GM21825 (cell line): ENCODE measurements around the gene SEC24D.

ENCODE experiments used
- ATAC-seq: cut with Tn5 transposase; IDR thresholded peaks from one replicate; pipeline ENCODE4 v1.9.1; 2021; ENCODE audit warnings: mild to moderate bottlenecking, moderate library complexity; ENCODE audit not compliant: unreplicated experiment

Gene SEC24D

DNA sequence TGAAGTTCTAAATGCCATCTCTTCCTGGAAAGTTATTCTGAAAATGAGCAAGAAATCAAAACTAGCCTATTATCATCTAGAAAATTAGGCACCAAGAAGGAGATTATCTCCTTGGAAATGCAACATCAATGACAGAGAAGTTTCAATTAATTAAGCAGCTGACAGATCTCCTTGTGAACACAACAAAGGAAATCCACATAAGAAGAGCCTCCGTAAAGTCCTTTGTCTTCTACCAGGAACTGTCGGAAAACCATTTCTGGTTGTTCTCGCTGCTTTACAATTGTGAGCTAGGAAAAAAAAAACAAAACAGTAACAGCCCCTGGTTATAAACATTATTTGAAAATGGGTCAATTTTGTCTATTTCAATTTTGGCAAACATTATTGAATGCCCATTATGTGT is 112.6 kb downstream of the SEC24D start:
- ATAC-seq, result no peak

DNA sequence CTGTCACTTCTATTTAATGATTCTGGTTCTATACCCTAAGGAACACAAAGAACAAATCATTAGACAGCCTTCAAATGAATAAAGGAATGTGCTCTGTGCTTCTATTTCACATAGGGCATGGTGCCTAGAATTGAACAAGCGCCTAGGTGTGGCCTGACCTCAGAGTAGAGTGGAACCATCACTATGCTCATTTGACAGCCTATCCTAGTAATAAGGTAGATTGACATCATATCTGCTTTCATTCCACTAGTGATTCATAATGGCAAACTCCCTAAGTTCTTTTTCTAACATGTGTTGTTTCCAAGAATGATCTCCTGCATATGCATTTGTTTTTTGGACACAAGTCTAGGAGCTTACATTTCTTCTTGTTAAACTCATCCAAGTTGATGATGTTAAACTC is 114.2 kb downstream of the SEC24D start:
- ATAC-seq, result no peak

DNA sequence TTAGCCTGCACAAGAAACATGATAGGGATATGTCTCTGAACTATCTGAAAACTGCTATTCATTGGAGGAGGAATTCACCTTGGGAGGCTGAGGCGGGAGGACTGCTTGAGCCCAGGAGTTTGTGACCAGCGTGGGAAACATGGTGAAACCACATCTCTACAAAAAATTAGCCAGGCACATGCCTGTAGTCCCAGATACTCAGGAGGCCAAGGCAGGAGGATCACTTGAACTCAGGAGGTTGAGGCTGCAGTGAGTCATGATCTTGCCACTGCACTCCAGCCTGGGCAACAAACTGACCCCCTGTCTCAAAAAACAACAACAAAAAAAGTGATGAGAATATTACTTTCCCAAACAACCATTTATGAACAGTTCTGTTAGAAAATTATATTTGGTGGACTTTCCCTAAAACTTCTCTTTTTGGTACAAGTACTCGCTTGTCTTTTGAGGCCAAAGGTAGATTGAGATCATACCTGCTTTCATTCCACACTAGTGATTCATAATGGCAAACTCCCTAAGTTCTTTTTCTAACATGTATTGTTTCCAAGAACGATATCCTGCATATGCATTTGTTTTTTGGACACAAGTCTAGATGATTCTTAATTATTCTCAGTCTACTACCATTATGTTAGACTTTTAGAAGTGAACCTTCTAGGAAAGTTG is 117.3 kb downstream of the SEC24D start:
- no peak for ATAC-seq

DNA sequence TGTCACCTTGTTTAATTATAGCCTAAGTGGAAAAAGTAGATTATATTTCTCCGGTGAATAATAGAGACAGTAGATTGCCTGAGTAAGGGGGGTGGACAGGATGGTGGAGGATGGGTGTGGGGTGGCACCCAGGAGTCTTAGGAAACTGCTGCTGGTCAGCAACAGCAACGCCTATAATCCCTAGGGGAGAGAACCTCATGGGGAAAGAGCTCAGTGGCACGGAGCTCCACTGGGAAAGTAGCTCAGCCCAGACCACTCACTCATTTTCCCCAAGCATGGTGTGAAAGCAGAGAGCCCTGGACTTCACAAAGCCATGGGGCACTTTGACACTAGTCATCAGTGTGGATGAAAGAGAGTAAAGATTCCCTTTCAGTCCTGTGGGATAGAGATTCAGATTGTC is 119.6 kb downstream of the SEC24D start:
- ATAC-seq, result no peak

DNA sequence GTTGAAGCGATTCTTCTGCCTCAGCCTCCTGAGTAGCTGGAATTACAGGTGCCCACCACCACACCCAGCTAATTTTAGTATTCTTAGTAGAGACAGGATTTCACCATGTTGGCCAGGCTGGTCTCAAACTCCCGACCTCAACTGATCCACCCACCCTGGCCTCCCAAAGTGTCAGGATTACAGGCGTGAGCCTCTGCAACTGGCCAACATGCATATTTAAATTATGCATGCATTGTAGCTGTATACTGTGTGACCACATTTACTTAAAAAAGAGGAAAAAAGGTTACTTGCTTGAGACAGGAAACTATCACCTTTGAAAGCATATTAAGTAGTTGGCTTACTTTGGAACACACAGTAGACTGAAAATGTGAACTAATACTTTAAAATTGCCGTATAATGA is 121.2 kb downstream of the SEC24D start:
- ATAC-seq, result no peak

DNA sequence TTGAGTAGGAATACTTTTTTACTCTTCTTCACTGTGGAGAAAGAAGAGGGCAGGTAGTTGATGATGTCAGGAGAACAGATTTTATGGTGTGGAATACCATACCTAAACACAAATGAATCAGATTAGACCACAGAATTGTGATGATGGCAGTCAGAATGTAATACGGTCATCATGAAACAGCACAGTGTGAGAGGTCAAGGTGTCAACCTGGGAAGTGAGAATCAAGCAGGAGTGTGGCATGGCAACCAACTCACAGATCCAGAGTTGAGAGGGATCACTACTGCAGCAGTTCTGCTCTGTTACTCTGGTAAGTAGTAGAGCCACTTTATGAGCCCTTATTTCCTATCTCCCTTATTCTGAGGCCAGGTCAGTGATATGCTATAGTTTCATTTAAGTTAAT is 123.1 kb downstream of the SEC24D start:
- ATAC-seq, result no peak

DNA sequence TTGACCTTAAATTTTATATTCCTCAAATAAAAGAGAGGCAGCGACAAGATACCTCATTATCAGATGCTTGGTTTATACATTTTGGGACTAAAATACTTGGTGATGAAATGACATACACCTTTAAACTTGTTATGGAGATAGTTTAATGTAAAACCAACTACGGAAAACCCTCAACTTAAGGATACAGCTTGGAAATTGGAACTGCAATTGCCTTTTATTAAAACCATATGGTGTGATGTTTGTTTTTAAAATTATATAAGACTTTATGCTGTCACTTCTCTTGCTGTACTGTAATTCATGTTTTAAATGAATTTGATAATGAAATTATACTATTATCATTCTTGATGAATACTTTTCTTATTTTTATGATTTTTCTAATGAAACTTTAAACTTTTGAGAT is 124.9 kb downstream of the SEC24D start:
- ATAC-seq, result no peak

DNA sequence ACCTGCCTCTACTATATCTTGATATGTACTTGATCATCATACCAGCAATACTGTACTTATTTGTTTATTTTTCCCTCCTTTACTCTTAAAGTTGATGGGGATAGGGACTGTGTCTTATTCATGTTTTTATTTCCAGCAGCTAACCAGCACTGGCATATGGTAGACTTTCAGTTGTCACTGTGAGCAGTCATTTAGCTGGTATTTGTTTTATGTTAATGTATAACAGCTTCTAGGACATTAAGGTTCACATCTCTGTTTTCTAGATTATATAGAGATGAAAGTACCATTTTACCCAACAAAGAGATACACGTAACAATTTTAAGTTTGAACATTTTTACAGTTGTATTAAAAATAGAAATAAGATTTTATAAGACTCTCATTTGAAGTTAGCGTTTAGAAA is 132.8 kb downstream of the SEC24D start:
- ATAC-seq, result no peak

DNA sequence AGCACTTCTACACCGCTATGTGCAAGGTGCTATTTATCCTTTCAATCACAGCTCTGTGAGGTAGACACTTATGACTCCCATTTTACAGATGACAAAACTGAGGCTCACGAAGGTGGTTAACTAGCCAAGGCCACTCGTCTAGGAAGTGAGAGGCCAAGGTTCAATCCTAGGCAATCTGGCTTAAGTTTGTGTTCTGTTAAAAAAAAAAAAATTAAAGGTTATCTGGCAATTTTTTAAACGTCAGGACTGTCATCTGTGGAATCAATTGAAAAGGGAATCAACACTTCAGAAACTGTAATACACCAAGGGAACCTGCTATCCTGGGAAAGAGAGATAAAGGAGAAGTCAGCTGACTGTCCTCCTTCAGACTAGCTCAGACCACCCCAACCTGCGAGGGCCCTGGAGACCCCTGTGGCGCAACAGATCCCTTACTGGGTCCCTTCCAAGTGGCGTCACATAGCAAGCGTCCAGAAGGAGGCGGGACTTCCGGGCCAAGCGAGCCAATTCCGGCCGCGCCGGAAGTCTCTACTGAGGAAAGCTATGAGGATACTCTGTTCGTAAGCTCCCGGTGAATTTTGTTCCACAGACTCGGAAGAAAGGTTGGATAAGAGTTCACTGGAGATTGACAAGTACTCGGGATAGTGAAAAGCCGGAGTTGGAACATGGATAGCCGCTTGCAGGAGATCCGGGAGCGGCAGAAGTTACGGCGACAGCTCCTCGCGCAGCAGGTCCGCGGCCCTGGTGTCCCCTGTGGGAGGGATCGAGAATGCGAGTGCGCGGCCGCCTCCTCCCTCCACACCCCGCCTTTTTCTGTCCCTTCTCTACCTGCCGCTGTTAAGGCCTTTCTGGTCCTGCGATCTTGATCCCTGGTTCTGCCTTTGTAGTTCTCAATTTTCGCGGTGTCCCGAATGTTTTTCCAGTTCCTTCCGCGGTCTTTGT is 150.8 kb downstream of the SEC24D start, which contains the start of gene METTL14:
TSS of gene METTL14 (plus strand) at position 520 of the 939 bp plus-strand sequence. CDS start at position 663, 143 bp downstream.
- ATAC-seq, result peak; percentile 99

DNA sequence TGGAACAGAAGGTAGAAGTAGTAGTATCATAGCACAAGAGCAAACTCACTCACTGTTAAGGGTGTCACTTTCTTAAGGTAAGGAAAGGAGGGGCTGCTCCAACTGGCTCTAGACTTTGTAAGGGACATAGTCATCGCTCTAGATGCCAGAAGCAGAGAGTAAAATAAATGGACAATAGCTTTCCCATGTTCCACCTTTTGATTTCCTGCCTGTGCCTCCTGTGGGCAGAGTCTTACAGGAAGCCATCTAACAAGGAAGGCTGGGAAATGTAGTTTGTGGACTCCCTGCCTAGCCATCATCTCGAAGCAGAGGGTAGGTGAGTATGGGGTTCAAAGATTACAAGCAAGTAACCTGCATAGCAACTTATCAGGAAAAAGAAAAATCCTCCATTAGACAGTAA is 152.4 kb downstream of the SEC24D start:
- ATAC-seq, result no peak

DNA sequence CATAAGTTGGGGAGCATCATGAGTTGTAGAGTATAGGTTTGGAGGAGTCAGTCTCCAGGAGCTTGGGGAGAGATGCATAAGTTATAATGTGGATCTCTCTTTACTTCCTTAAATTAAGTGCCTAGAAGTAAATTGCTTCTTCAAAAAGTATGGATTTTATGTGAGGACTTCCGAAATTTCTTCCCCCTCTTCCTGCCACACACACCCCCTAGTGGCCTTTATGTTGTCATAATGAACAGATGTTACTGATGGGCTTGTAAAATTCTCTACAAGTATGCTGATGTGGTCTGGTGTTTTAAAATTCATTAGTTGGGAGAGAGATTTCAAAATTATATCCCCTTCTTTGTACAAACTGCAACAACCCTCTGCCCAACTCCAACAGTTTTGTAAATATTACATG is 153.0 kb downstream of the SEC24D start:
- ATAC-seq, result no peak

DNA sequence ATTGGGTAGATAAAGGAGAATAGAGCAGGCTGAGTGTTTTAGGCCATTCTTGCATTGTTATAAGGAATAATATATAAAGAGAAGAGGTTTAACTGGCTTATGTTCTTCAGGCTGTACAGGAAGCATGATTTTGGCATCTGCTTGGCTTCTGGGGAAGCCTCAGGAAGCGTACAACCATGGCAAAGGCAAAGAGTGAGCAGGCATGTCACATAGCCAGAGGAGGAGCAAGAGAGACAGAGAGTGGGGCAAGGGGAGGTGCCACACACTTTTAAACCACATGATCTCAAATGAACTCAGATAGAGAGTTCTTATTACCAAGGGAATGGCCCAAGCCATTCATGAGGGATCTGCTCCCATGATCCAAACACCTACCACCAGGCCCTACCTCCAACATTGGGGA is 155.1 kb downstream of the SEC24D start:
- no peak for ATAC-seq

DNA sequence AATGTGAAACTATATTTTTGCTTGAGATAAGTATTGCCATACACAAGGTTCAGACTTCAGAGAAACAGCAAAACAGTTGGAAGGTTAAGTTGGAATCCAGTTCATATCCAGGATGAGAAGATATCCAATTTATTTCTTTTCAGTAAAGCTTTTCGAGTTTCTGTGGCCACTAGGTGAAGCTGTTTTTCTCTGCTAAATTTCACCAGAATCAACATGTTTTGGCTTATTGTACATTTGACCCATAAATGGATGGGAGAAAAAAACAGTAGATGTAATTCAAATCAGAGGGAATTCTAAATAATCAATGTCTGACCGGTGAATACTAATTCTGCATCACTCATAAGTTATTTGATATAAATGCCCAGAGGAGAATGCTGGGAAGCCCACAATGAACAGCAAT is 159.8 kb downstream of the SEC24D start:
- no peak for ATAC-seq
